Keratinocyte (primary cell): ENCODE results near the gene TENM4.

ENCODE experiments used
- EZH2 ChIP-seq: IDR thresholded peaks from one replicate; pipeline ENCODE4 v1.6.1; 2012; ENCODE audit warnings: inconsistent platforms, mild to moderate bottlenecking, low read length, moderate library complexity
- TF ChIP-seq, protein P1 (sequence below), 3 experiments: IDR thresholded peaks in 1 of 3; conservative IDR thresholded peaks in 1 of 3; optimal IDR thresholded peaks in 1 of 3; 2 replicates in 2 of 3; 3 replicates in 1 of 3; pipeline versions ENCODE3 to v1.5.1; 2011; ENCODE audit warnings: low read length in 3 of 3, mild to moderate bottlenecking in 3 of 3, moderate library complexity in 2 of 3, control low read depth in 1 of 3, inconsistent platforms in 1 of 3; ENCODE audit not compliant: insufficient read depth in 2 of 3; ENCODE audit errors: extremely low read depth in 1 of 3

DNA sequence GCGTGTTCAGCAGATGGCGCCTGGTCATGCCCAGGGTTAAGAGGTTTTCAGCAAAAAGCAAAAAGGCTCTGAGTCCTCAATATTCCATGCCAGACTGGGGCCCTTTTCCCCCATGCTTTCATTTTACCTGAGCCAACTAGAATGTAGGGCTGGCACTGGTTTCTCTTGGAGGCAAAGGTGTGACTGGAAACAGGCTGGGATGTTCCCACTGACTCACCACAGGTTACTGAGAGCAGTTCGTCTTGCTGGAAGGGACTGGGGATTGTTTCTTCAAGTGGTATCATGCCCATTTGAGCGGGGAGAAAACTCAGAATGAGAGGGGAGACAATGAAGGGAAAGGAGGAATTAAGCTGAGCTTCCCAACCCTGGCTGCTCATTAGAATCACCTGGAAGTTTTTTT is 243.9 kb downstream of the TENM4 start:
- TF ChIP-seq, protein P1, sequence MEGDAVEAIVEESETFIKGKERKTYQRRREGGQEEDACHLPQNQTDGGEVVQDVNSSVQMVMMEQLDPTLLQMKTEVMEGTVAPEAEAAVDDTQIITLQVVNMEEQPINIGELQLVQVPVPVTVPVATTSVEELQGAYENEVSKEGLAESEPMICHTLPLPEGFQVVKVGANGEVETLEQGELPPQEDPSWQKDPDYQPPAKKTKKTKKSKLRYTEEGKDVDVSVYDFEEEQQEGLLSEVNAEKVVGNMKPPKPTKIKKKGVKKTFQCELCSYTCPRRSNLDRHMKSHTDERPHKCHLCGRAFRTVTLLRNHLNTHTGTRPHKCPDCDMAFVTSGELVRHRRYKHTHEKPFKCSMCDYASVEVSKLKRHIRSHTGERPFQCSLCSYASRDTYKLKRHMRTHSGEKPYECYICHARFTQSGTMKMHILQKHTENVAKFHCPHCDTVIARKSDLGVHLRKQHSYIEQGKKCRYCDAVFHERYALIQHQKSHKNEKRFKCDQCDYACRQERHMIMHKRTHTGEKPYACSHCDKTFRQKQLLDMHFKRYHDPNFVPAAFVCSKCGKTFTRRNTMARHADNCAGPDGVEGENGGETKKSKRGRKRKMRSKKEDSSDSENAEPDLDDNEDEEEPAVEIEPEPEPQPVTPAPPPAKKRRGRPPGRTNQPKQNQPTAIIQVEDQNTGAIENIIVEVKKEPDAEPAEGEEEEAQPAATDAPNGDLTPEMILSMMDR (optimal IDR thresholded peaks at IDR 0.05 in 1 of 3, IDR thresholded peaks at IDR 0.05 in 1 of 3, conservative IDR thresholded peaks at IDR 0.05 in 1 of 3; ENCODE audit: extremely low read depth in 1 of 3, insufficient read depth in 2 of 3, low read length in 3 of 3): peak in 1 of 3 experiments; percentile 7
- TF ChIP-seq EZH2: no peak
